Measurements from ENCODE around the gene RYR1.
"Not testable (repeated sequence)": the region's sequence is repeated elsewhere in the genome, so short reads cannot be mapped to it uniquely, and the experiment has no call there.

The RYR1 gene

DNA sequence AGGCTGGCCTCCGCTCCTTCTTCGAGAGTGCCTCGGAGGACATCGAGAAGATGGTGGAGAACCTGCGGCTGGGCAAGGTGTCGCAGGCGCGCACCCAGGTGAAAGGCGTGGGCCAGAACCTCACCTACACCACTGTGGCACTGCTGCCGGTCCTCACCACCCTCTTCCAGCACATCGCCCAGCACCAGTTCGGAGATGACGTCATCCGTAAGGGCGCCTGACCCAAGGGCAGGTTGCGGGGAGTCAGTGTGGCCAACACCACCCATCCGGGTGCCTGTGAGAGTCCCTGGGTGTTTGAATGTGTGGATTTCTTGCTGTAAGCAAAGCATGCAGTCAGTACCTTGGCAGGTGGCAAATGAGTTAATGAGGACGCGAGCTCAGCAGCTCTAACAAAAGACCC, 78.8 kb downstream of the RYR1 start:
- Histone ChIP-seq H3K9ac (ENCODE audit: low read depth, low read length) (no peak overlapping the region), H3K36me3 (ENCODE audit: insufficient read depth, low read length) (no peaks in the 10 kb centered on the region)

DNA sequence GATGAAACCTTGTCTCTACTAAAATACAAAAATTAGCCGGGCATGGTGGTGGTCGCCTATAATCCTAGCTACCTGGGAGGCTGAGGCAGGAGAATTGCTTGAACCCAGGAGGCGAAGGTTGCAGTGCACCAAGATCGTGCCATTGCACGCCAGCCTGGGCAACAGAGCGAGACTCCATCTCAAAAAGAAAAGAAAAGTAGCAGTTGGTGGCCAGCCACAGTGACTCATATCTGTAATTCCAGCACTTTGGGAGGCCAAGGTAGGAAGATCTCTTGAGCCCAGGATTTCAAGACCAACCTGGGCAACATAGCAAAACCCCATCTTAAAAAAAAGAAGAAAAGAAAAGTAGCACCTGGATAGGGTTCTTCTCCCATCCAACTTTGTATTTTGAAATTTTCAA, 79.7 kb downstream of the RYR1 start:
- not testable (repeated sequence) for H3K36me3 ChIP-seq (ENCODE audit: insufficient read depth, low read length); H3K9me3 ChIP-seq (replicated peaks; ENCODE audit: low read length)

More for the DNA sequence above, 78.8 kb downstream of the RYR1 start:
- Histone ChIP-seq H3K9me3 (replicated peaks; ENCODE audit: low read length) (no peaks in the 10 kb centered on the region), H3K4me1 (ENCODE audit: control insufficient read depth, insufficient read depth, low read length) (no peaks in the 10 kb centered on the region), H3K4me3 (ENCODE audit: low read length) (no peak overlapping the region), H3K27me3 (ENCODE audit: control insufficient read depth, insufficient read depth, low read length) (peaks cover 4% of the 10 kb centered on the region), H3K4me2 (ENCODE audit: low read length) (no peak overlapping the region)

DNA sequence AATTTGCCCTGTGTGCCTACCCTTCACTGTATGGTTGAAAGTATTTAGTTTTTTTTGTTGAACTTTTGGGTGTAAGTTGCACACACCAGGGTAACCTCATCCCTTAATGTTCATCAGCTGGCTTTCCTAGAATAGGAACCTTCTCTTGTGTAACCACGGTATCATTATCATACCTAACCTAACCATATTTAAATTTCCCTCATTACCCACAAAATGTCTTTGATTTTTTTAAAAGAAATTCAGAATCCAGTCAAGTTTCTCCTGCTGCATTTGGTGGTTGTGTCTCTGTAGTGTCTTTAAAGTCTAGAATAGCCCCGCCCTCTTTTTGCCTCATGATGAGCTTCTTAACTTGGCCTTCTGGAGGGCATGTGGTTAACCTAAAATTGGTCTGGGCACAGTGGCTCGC, 80.3 kb downstream of the RYR1 start:
- peaks cover 4% of the 10 kb centered on the region for H3K27me3 ChIP-seq (ENCODE audit: control insufficient read depth, insufficient read depth, low read length)
- no peaks in the 10 kb centered on the region for H3K9me3 ChIP-seq (replicated peaks; ENCODE audit: low read length)
- H3K9ac ChIP-seq (ENCODE audit: low read depth, low read length): no peak overlapping the region
- no peak overlapping the region for H3K4me2 ChIP-seq (ENCODE audit: low read length)
- H3K36me3 ChIP-seq (ENCODE audit: insufficient read depth, low read length): no peaks in the 10 kb centered on the region
- no peak overlapping the region for H3K4me3 ChIP-seq (ENCODE audit: low read length)
- H3K4me1 ChIP-seq (ENCODE audit: control insufficient read depth, insufficient read depth, low read length): no peaks in the 10 kb centered on the region

More for the DNA sequence above, 79.7 kb downstream of the RYR1 start:
- not testable (repeated sequence) for H3K9ac ChIP-seq (ENCODE audit: low read depth, low read length); H3K4me1 ChIP-seq (ENCODE audit: control insufficient read depth, insufficient read depth, low read length); H3K4me2 ChIP-seq (ENCODE audit: low read length); H3K4me3 ChIP-seq (ENCODE audit: low read length); H3K27me3 ChIP-seq (ENCODE audit: control insufficient read depth, insufficient read depth, low read length)

DNA sequence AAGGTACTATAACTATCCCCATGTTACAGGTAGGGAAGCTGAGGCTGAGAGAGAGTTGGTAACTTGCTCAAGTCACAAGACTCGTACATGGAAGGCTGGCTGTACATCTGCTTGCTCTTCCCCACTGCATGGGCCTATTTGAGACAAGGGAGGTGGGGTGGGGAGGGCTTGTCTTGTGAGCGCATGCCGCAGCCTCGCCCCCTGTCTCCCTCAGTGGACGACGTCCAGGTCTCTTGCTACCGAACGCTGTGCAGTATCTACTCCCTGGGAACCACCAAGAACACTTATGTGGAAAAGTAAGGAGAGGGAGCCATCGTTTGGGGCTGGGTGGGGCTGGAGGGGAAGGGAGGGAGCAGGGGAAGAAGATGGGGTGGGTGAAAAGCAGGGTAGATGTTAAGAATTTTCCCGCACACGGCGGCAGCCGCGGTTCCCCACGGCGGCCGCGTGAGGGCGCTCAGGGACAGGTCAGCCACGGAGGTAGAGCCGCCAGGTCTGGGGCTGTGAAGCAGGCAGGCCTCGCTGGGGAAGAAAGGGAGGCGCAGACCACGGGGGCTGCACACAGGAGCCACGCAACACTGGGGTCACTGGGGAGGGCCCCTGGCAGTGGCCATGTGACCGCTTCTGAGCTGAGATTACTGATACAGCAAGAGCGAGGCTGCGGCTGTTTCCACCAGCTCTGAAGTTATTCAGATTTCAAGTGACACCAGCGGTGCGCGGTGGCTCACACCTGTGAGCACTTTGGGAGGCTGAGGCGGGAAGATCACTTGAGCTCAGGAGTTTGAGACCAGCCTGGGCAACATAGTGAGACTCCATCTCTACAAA, 81.5 kb downstream of the RYR1 start:
- Histone ChIP-seq H3K9ac (ENCODE audit: low read depth, low read length) (no peak overlapping the region), H3K27me3 (ENCODE audit: control insufficient read depth, insufficient read depth, low read length) (peaks cover 4% of the 10 kb centered on the region), H3K4me2 (ENCODE audit: low read length) (no peak overlapping the region), H3K36me3 (ENCODE audit: insufficient read depth, low read length) (no peaks in the 10 kb centered on the region), H3K4me1 (ENCODE audit: control insufficient read depth, insufficient read depth, low read length) (no peaks in the 10 kb centered on the region), H3K9me3 (replicated peaks; ENCODE audit: low read length) (no peaks in the 10 kb centered on the region), H3K4me3 (ENCODE audit: low read length) (no peak overlapping the region)

DNA sequence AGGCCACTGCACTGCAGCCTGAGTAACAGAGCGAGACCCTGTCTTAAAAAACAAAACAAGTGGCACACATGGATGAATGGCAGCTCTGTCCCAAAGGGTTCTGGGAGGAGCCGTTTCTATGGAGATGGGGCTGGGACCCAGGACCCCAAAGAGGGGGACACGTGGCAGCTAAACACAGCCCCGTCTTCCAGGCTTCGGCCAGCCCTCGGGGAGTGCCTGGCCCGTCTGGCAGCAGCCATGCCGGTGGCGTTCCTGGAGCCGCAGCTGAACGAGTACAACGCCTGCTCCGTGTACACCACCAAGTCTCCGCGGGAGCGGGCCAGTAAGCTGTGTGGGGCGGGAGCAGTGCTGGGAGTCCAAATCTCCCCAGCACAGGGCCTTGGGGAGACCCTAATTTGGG, 82.4 kb downstream of the RYR1 start:
- Histone ChIP-seq H3K4me3 (ENCODE audit: low read length) (no peak overlapping the region), H3K4me2 (ENCODE audit: low read length) (no peak overlapping the region), H3K9ac (ENCODE audit: low read depth, low read length) (no peak overlapping the region), H3K9me3 (replicated peaks; ENCODE audit: low read length) (no peaks in the 10 kb centered on the region), H3K27me3 (ENCODE audit: control insufficient read depth, insufficient read depth, low read length) (no peaks in the 10 kb centered on the region), H3K4me1 (ENCODE audit: control insufficient read depth, insufficient read depth, low read length) (no peaks in the 10 kb centered on the region), H3K36me3 (ENCODE audit: insufficient read depth, low read length) (no peaks in the 10 kb centered on the region)

DNA sequence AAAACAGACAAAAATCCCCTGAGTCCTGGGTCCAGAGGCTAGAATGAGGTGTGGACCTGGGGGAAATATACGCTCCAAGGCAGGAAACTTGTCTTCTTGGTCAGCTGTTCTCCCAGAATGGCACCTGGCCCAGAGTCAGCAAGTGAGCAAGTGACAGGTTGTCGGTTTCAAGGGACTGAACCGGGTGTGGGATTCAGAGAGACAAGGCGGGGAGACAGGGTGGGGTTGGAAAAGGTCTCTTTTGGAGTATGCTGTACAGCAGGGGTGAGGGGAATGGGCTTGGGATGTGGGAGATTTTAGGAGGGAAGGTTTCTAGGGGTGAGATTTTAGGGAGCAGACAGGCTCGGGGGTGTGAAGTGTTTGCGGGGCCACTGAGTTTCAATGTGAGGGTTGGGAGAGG, 83.3 kb downstream of the RYR1 start:
- Histone ChIP-seq H3K9ac (ENCODE audit: low read depth, low read length) (no peak overlapping the region), H3K36me3 (ENCODE audit: insufficient read depth, low read length) (no peaks in the 10 kb centered on the region), H3K27me3 (ENCODE audit: control insufficient read depth, insufficient read depth, low read length) (no peaks in the 10 kb centered on the region), H3K4me1 (ENCODE audit: control insufficient read depth, insufficient read depth, low read length) (no peaks in the 10 kb centered on the region), H3K4me2 (ENCODE audit: low read length) (no peak overlapping the region), H3K9me3 (replicated peaks; ENCODE audit: low read length) (no peaks in the 10 kb centered on the region), H3K4me3 (ENCODE audit: low read length) (no peak overlapping the region)

DNA sequence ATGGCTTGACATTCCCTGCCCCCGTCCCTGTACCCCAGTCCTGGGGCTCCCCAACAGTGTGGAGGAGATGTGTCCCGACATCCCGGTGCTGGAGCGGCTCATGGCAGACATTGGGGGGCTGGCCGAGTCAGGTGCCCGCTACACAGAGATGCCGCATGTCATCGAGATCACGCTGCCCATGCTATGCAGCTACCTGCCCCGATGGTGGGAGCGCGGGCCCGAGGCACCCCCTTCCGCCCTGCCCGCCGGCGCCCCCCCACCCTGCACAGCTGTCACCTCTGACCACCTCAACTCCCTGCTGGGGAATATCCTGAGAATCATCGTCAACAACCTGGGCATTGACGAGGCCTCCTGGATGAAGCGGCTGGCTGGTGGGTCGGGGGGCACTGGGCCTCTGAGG, 83.8 kb downstream of the RYR1 start:
- no peak overlapping the region for H3K4me2 ChIP-seq (ENCODE audit: low read length)
- H3K9me3 ChIP-seq (replicated peaks; ENCODE audit: low read length): no peaks in the 10 kb centered on the region
- no peak overlapping the region for H3K9ac ChIP-seq (ENCODE audit: low read depth, low read length)
- no peaks in the 10 kb centered on the region for H3K4me1 ChIP-seq (ENCODE audit: control insufficient read depth, insufficient read depth, low read length)
- no peak overlapping the region for H3K4me3 ChIP-seq (ENCODE audit: low read length)
- no peaks in the 10 kb centered on the region for H3K36me3 ChIP-seq (ENCODE audit: insufficient read depth, low read length)
- H3K27me3 ChIP-seq (ENCODE audit: control insufficient read depth, insufficient read depth, low read length): no peaks in the 10 kb centered on the region

DNA sequence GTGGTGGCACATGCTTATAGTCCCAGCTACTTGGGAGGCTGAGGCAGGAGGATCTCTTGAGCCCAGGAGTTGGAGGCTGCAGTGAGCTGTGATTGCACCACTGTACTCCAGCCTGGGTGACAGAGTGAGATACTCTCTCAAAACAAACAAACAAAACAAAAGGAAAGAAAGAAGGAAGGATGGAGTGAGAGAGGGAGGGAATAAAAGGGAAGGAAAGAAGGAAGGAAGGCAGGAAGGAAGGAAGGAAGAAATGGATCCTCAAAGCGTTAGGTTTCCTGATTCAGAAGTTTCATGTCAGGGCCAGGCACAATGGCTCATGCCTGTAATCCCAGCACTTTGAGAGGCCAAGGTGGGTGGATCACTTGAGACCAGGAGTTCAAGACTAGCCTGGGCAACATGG, 84.5 kb downstream of the RYR1 start:
- not testable (repeated sequence) for H3K9ac ChIP-seq (ENCODE audit: low read depth, low read length); H3K27me3 ChIP-seq (ENCODE audit: control insufficient read depth, insufficient read depth, low read length); H3K36me3 ChIP-seq (ENCODE audit: insufficient read depth, low read length); H3K4me3 ChIP-seq (ENCODE audit: low read length); H3K9me3 ChIP-seq (replicated peaks; ENCODE audit: low read length); H3K4me2 ChIP-seq (ENCODE audit: low read length); H3K4me1 ChIP-seq (ENCODE audit: control insufficient read depth, insufficient read depth, low read length)

DNA sequence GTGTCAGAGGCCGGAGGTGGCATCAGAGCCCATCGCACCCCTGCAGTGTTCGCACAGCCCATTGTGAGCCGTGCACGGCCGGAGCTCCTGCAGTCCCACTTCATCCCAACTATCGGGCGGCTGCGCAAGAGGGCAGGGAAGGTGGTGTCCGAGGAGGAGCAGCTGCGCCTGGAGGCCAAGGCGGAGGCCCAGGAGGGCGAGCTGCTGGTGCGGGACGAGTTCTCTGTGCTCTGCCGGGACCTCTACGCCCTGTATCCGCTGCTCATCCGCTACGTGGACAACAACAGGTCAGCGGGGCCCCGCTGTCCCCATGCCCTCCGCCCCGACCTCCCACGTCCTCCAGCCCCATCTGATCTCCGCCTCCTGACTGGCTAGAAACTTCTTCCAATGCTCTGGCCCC, 85.7 kb downstream of the RYR1 start:
- Histone ChIP-seq H3K4me3 (ENCODE audit: low read length) (no peak overlapping the region), H3K27me3 (ENCODE audit: control insufficient read depth, insufficient read depth, low read length) (peaks cover 8% of the 10 kb centered on the region), H3K36me3 (ENCODE audit: insufficient read depth, low read length) (no peaks in the 10 kb centered on the region), H3K9ac (ENCODE audit: low read depth, low read length) (no peak overlapping the region), H3K9me3 (replicated peaks; ENCODE audit: low read length) (no peaks in the 10 kb centered on the region), H3K4me1 (ENCODE audit: control insufficient read depth, insufficient read depth, low read length) (no peaks in the 10 kb centered on the region), H3K4me2 (ENCODE audit: low read length) (no peak overlapping the region)

DNA sequence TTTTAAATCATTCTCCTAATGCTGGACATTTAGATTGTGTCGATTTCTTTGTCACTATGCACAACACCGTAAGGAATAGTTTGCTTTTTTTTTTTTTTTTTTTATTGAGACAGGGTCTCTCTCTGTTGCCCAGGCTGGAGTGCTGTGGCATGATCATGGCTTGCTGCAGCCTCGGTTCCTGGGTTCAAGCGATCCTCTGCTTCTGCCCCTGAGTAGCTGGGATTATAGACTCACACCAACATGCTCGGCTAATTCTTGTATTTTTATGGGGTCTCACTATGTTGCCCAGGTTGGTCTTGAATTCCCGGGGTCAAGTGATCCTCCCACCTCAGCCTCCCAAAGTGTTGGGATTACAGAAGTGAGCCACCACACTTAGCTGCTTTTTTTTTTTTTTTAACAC, 86.5 kb downstream of the RYR1 start:
- Histone ChIP-seq H3K27me3 (ENCODE audit: control insufficient read depth, insufficient read depth, low read length) (peaks cover 13% of the 10 kb centered on the region), H3K4me2 (ENCODE audit: low read length) (no peak overlapping the region), H3K4me3 (ENCODE audit: low read length) (no peak overlapping the region), H3K4me1 (ENCODE audit: control insufficient read depth, insufficient read depth, low read length) (no peaks in the 10 kb centered on the region), H3K36me3 (ENCODE audit: insufficient read depth, low read length) (no peaks in the 10 kb centered on the region), H3K9ac (ENCODE audit: low read depth, low read length) (no peak overlapping the region), H3K9me3 (replicated peaks; ENCODE audit: low read length) (no peaks in the 10 kb centered on the region)

DNA sequence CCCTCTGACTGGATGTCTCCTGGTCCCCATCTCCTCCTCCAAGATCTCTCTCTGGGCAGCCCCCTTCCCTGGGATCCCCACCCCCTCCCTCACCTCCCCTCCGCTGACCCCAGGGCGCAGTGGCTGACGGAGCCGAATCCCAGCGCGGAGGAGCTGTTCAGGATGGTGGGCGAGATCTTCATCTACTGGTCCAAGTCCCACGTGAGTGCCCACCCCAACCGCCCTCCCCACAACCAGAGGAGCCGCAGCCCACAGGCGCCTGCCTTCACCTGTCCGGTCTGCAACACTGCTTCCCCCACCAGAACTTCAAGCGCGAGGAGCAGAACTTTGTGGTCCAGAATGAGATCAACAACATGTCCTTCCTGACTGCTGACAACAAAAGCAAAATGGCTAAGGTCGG, 89.4 kb downstream of the RYR1 start:
- Histone ChIP-seq H3K9me3 (replicated peaks; ENCODE audit: low read length) (no peaks in the 10 kb centered on the region), H3K27me3 (ENCODE audit: control insufficient read depth, insufficient read depth, low read length) (peaks cover 13% of the 10 kb centered on the region), H3K4me2 (ENCODE audit: low read length) (no peak overlapping the region), H3K9ac (ENCODE audit: low read depth, low read length) (no peak overlapping the region), H3K4me1 (ENCODE audit: control insufficient read depth, insufficient read depth, low read length) (no peaks in the 10 kb centered on the region), H3K36me3 (ENCODE audit: insufficient read depth, low read length) (no peaks in the 10 kb centered on the region), H3K4me3 (ENCODE audit: low read length) (no peak overlapping the region)

DNA sequence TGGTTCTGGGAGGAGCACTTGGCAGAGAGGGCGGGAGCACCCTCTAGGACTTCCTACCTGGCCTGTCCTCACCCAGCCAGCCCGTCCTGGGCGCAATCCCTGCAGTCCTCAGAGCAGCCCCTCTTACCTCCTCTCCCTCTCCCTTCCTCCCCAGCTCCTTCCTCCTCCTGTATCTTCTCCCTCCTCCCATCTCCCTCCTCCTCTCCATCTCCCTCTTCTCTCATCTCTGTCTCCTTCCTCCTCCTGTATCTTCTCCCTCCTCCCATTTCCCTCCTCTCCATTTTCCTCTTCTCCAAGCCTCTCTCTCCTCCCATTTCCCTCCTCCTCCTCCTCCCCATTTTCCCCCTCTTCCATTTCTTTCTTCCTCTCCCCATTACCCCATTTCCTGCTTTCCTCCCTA, 89.8 kb downstream of the RYR1 start:
- H3K27me3 ChIP-seq (ENCODE audit: control insufficient read depth, insufficient read depth, low read length): peaks cover 13% of the 10 kb centered on the region
- no peaks in the 10 kb centered on the region for H3K9me3 ChIP-seq (replicated peaks; ENCODE audit: low read length)
- no peak overlapping the region for H3K4me2 ChIP-seq (ENCODE audit: low read length)
- no peak overlapping the region for H3K4me3 ChIP-seq (ENCODE audit: low read length)
- no peaks in the 10 kb centered on the region for H3K4me1 ChIP-seq (ENCODE audit: control insufficient read depth, insufficient read depth, low read length)
- H3K9ac ChIP-seq (ENCODE audit: low read depth, low read length): no peak overlapping the region
- no peaks in the 10 kb centered on the region for H3K36me3 ChIP-seq (ENCODE audit: insufficient read depth, low read length)
